ENCODE data around the gene ZNF438.
A peak's percentile ranks its signal among the peaks of the same experiment; 100 is the strongest.

ZNF438 gene

GRCh38 chr10:30821261-30821993 is 210.2 kb downstream of the ZNF438 start:
- no peaks in the 10 kb centered on the region for H3K9me3 ChIP-seq
- H3K9ac ChIP-seq: no peak overlapping the region
- TF ChIP-seq Cebpa-rat (IDR thresholded peaks at IDR 0.05): no peak
- no peaks in the 10 kb centered on the region for H3K36me3 ChIP-seq
- no peak overlapping the region for H3K27ac ChIP-seq
- no peaks in the 10 kb centered on the region for H4K20me1 ChIP-seq
- no peaks in the 10 kb centered on the region for H3K27me3 ChIP-seq
- H3K4me3 ChIP-seq: no peak overlapping the region
- peaks cover 21% of the 10 kb centered on the region for H3K4me1 ChIP-seq
- no peak overlapping the region for H3K4me2 ChIP-seq

GRCh38 chr10:30820261-30820991 is 211.2 kb downstream of the ZNF438 start:
- no peak overlapping the region for H3K4me2 ChIP-seq
- H4K20me1 ChIP-seq: no peaks in the 10 kb centered on the region
- H3K9me3 ChIP-seq: no peaks in the 10 kb centered on the region
- H3K9ac ChIP-seq: no peak overlapping the region
- peaks cover 30% of the 10 kb centered on the region for H3K4me1 ChIP-seq
- H3K4me3 ChIP-seq: no peak overlapping the region
- no peak overlapping the region for H3K27ac ChIP-seq
- H3K36me3 ChIP-seq: no peaks in the 10 kb centered on the region
- H3K27me3 ChIP-seq: no peaks in the 10 kb centered on the region
- no peak for TF ChIP-seq Cebpa-rat (IDR thresholded peaks at IDR 0.05)

- H3K27ac ChIP-seq: no peak overlapping the region
- H3K4me2 ChIP-seq: no peak overlapping the region
- H3K27me3 ChIP-seq: no peaks in the 10 kb centered on the region
- H3K9me3 ChIP-seq: no peaks in the 10 kb centered on the region
- H3K36me3 ChIP-seq: no peaks in the 10 kb centered on the region
- peaks cover 30% of the 10 kb centered on the region for H3K4me1 ChIP-seq
- TF ChIP-seq Cebpa-rat (IDR thresholded peaks at IDR 0.05): no peak
- H3K9ac ChIP-seq: no peak overlapping the region
- H3K4me3 ChIP-seq: no peak overlapping the region
- H4K20me1 ChIP-seq: no peaks in the 10 kb centered on the region
Observed at GRCh38 chr10:30819341-30820181, 212.1 kb downstream of the ZNF438 start.

- Histone ChIP-seq H3K27ac (no peak overlapping the region), H3K36me3 (no peaks in the 10 kb centered on the region), H3K4me2 (peak overlapping the region; percentile 69), H3K9ac (no peak overlapping the region), H3K4me1 (peaks cover 35% of the 10 kb centered on the region), H3K9me3 (no peaks in the 10 kb centered on the region), H3K27me3 (no peaks in the 10 kb centered on the region), H3K4me3 (no peak overlapping the region), H4K20me1 (no peaks in the 10 kb centered on the region)
- TF ChIP-seq Cebpa-rat (IDR thresholded peaks at IDR 0.05): no peak
Observed at GRCh38 chr10:30818854-30819253, 212.8 kb downstream of the ZNF438 start.

GRCh38 chr10:30818010-30818660 is 213.5 kb downstream of the ZNF438 start:
- Histone ChIP-seq H3K27ac (peak overlapping the region; percentile 28; the same call in 1 of the 2 replicates), H3K9ac (no peak overlapping the region), H3K9me3 (no peaks in the 10 kb centered on the region), H3K27me3 (no peaks in the 10 kb centered on the region), H3K4me2 (peak overlapping the region; percentile 69), H3K36me3 (no peaks in the 10 kb centered on the region), H3K4me3 (no peak overlapping the region), H4K20me1 (no peaks in the 10 kb centered on the region), H3K4me1 (peaks cover 43% of the 10 kb centered on the region)
- TF ChIP-seq Cebpa-rat (IDR thresholded peaks at IDR 0.05): no peak

DNA sequence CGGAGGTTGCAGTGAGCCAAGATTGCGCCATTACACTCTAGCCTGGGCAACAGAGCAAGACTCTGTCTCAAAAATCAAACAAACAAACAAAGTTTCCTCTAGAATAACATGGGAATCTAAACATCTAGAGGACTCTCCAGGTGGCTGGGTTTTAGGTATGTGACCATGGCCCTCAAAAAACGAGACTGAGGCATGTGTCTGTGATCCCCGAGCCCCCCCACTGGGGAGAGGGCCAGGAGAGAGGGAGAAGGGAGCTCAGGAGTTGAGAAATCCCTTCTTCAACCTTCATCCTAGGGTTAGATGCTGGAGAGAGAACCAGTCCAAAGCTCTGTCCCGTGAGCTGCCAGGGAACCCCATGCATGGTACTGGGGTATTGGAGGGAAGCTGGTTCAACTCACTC is 214.1 kb downstream of the ZNF438 start:
- Histone ChIP-seq H4K20me1 (no peaks in the 10 kb centered on the region), H3K9me3 (no peaks in the 10 kb centered on the region)
- TF ChIP-seq Cebpa-rat (IDR thresholded peaks at IDR 0.05): no peak

DNA sequence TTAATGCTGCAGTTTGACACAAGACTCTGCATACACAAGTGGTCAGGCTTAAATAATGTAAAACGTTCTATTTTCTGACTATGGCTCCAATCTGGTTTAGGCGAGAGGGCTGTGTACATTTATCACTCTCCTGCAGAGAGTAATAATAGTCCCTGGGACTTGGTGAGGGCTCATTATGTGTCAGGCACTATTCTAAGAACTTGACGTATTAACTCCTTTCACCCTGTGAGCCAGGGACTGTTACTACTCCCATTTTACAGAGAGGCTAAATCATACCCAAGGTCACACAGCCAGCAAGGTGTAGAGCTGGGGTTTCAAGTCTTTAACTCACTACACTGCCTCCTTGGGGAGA is 214.9 kb downstream of the ZNF438 start:
- H4K20me1 ChIP-seq: no peaks in the 10 kb centered on the region
- no peak overlapping the region for H3K4me3 ChIP-seq
- H3K4me2 ChIP-seq: no peak overlapping the region
- no peak overlapping the region for H3K27ac ChIP-seq
- TF ChIP-seq Cebpa-rat (IDR thresholded peaks at IDR 0.05): no peak
- no peaks in the 10 kb centered on the region for H3K27me3 ChIP-seq
- peaks cover 56% of the 10 kb centered on the region for H3K4me1 ChIP-seq
- no peaks in the 10 kb centered on the region for H3K36me3 ChIP-seq
- no peaks in the 10 kb centered on the region for H3K9me3 ChIP-seq
- H3K9ac ChIP-seq: no peak overlapping the region

More for the DNA sequence above, 214.1 kb downstream of the ZNF438 start:
- Histone ChIP-seq H3K9ac (no peak overlapping the region), H3K27me3 (no peaks in the 10 kb centered on the region), H3K4me1 (peaks cover 49% of the 10 kb centered on the region), H3K36me3 (no peaks in the 10 kb centered on the region), H3K4me2 (peak overlapping the region; percentile 69), H3K4me3 (no peak overlapping the region), H3K27ac (no peak overlapping the region)

DNA sequence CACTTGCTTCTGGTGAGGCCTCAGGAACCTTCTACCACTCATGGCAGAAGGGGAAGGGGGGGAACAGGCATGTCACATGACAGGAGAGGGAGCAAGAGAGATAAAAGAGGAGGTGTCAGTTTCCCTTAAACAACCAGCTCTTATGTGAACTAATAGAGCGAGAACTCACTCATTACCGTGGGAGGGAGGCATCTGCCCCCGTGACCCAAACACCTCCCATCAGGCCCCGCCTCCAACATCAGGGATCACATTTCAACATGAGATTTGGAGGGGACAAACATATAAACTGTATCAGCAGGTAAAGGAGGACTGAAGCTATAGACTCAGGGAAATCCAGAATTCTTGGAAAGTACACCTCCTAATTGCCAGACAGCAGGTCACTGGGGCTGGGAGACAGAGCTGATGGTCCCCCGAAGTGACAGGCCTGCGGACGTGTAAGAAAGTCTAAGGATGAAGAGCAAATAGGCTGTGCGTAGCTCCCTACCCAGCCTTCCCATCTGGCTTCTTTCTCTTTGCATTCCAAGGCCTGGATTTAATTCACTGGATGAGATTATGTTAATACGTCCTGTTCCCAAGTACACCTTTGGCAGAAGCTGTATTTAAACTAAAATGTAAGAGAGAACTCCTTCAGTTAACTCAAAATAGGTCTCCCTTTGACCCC is 215.4 kb downstream of the ZNF438 start:
- peaks cover 61% of the 10 kb centered on the region for H3K4me1 ChIP-seq
- no peak overlapping the region for H3K4me3 ChIP-seq
- H3K9me3 ChIP-seq: no peaks in the 10 kb centered on the region
- no peaks in the 10 kb centered on the region for H3K27me3 ChIP-seq
- no peaks in the 10 kb centered on the region for H4K20me1 ChIP-seq
- no peak for TF ChIP-seq Cebpa-rat (IDR thresholded peaks at IDR 0.05)
- H3K9ac ChIP-seq: no peak overlapping the region
- H3K36me3 ChIP-seq: no peaks in the 10 kb centered on the region
- H3K4me2 ChIP-seq: peak overlapping the region; percentile 36
- H3K27ac ChIP-seq: no peak overlapping the region

- peaks cover 62% of the 10 kb centered on the region for H3K4me1 ChIP-seq
- peak overlapping the region; percentile 88 for H3K4me2 ChIP-seq
- no peaks in the 10 kb centered on the region for H4K20me1 ChIP-seq
- H3K27ac ChIP-seq: no peak overlapping the region
- H3K9me3 ChIP-seq: no peaks in the 10 kb centered on the region
- no peak overlapping the region for H3K9ac ChIP-seq
- no peaks in the 10 kb centered on the region for H3K27me3 ChIP-seq
- no peak overlapping the region for H3K4me3 ChIP-seq
- H3K36me3 ChIP-seq: no peaks in the 10 kb centered on the region
- no peak for TF ChIP-seq Cebpa-rat (IDR thresholded peaks at IDR 0.05)
Observed at GRCh38 chr10:30813872-30814481, 217.7 kb downstream of the ZNF438 start.
